Endothelial cell of umbilical vein (primary cell): ENCODE measurements around the gene GAP43. TPM values are rescaled to one million over a fixed set of nuclear protein-coding genes. Genes with fewer than 3 reads are reported as not detected.

Experiments
- BruUV-seq: library from RNA; stranded (reverse); fragments of 400-500 nt; replicated peaks from 2 replicates; lab custom pipeline; 2021; lab: Mats Ljungman, UMichigan
- CTCF ChIA-PET: fragments of 300-600, 350-600 bp; sonication (Branson Sonifier 250); formaldehyde crosslinking; loops from one replicate; lab custom pipeline; 2021; ENCODE audit warnings: antibody characterized with exemption, inconsistent platforms; lab: Charles Lee
- POLR2A ChIA-PET: fragments of 300-600, 350-600 bp; sonication (Branson Sonifier 250); formaldehyde crosslinking; loops from one replicate; lab custom pipeline; 2021; ENCODE audit warnings: antibody characterized with exemption, inconsistent platforms; lab: Charles Lee
- DNase-seq: peaks from one replicate; pipeline ENCODE4 v3.0.0-alpha.2; 2011; ENCODE audit warnings: low read depth, low spot score
- FAIRE-seq: peaks from 2 replicates; lab custom pipeline; 2011; peaks lifted over from hg19 to GRCh38; lab: Jason Lieb, UNC
- H2AFZ ChIP-seq: 2 replicates; pipeline ENCODE4 v1.6.0; 2012; ENCODE audit warnings: low read depth, low read length, control low read depth, inconsistent platforms
- H3K27ac ChIP-seq: 2 replicates; pipeline ENCODE4 v1.5.1; 2011; ENCODE audit warnings: low read depth, mild to moderate bottlenecking, control low read depth, low read length, moderate library complexity; ENCODE audit not compliant: insufficient read depth
- H3K27me3 ChIP-seq, 2 experiments: 2 replicates each; pipeline versions ENCODE4 v1.6.0 to v1.6.1; 2011; ENCODE audit warnings: low read length in 2 of 2, mixed read lengths in 1 of 2; ENCODE audit not compliant: control insufficient read depth in 2 of 2, insufficient read depth in 2 of 2
- H3K36me3 ChIP-seq, 2 experiments: 2 replicates in 1 of 2; 3 replicates in 1 of 2; pipeline ENCODE4 v1.5.1; 2011; ENCODE audit warnings: low read length in 2 of 2, mild to moderate bottlenecking in 1 of 2, moderate library complexity in 1 of 2; ENCODE audit not compliant: control insufficient read depth in 2 of 2, insufficient read depth in 2 of 2; ENCODE audit errors: extremely low read depth in 1 of 2
- H3K4me1 ChIP-seq: 3 replicates; pipeline ENCODE4 v1.5.1; 2011; ENCODE audit warnings: mild to moderate bottlenecking, low read length; ENCODE audit not compliant: control insufficient read depth, insufficient read depth; ENCODE audit errors: extremely low read depth
- H3K4me2 ChIP-seq: 2 replicates; pipeline ENCODE4 v1.6.1; 2011; ENCODE audit warnings: low read length, control low read depth, mixed read lengths; ENCODE audit not compliant: insufficient read depth
- H3K4me3 ChIP-seq, 3 experiments: fragments of 200-600 bp in 1 of 3; sonication (generic), shearing (Covaris generic) in 1 of 3; replicated peaks in 1 of 3; 2 replicates each; pipeline ENCODE4 v1.5.1; 2011 to 2016; ENCODE audit warnings: control low read depth in 3 of 3, low read length in 3 of 3, mild to moderate bottlenecking in 2 of 3, inconsistent platforms in 1 of 3, low read depth in 1 of 3, moderate library complexity in 1 of 3; ENCODE audit not compliant: insufficient read depth in 1 of 3
- H3K79me2 ChIP-seq: 2 replicates; pipeline ENCODE4 v1.6.0; 2012; ENCODE audit warnings: low read length, inconsistent platforms; ENCODE audit not compliant: control insufficient read depth, insufficient read depth
- H3K9ac ChIP-seq: replicated peaks from 2 replicates; pipeline ENCODE3; 2011; ENCODE audit warnings: low read length, control low read depth; ENCODE audit not compliant: insufficient read depth; ENCODE audit errors: extremely low read depth
- H3K9me1 ChIP-seq: replicated peaks from 3 replicates; pipeline ENCODE4 v1.6.0; 2011; ENCODE audit warnings: mild to moderate bottlenecking, low read length; ENCODE audit not compliant: control insufficient read depth, insufficient read depth; ENCODE audit errors: extremely low read depth
- H3K9me3 ChIP-seq: replicated peaks from 2 replicates; pipeline ENCODE4 v1.5.1; 2012; ENCODE audit warnings: low read length, inconsistent platforms; ENCODE audit not compliant: control insufficient read depth, insufficient read depth
- H4K20me1 ChIP-seq: replicated peaks from 2 replicates; pipeline ENCODE3; 2011; ENCODE audit warnings: mild to moderate bottlenecking, low read length; ENCODE audit not compliant: control insufficient read depth, insufficient read depth; ENCODE audit errors: extremely low read depth
- CTCF ChIP-seq, 2 donors: IDR thresholded peaks; 1 replicate in 1 of 2; 2 replicates in 1 of 2; pipeline ENCODE4 v1.5.1; 2011; ENCODE audit warnings: low read length in 2 of 2, mild to moderate bottlenecking in 2 of 2, moderate library complexity in 2 of 2, control low read depth in 1 of 2, inconsistent platforms in 1 of 2, low read depth in 1 of 2; ENCODE audit not compliant: insufficient read depth in 1 of 2; ENCODE audit errors: extremely low read depth in 1 of 2
- EZH2 ChIP-seq: IDR thresholded peaks from 2 replicates; pipeline ENCODE4 v1.6.1; 2012; ENCODE audit warnings: borderline replicate concordance, low read depth, mild to moderate bottlenecking, moderate library complexity, low read length, inconsistent platforms; ENCODE audit not compliant: severe bottlenecking
- FOS ChIP-seq: IDR thresholded peaks from 2 replicates; pipeline ENCODE4 v1.6.1; 2011; ENCODE audit warnings: mild to moderate bottlenecking, low read length, moderate library complexity, borderline replicate concordance; ENCODE audit not compliant: insufficient read depth
- GATA2 ChIP-seq: IDR thresholded peaks from 2 replicates; pipeline ENCODE4 v1.7.0; 2011; ENCODE audit warnings: low read depth, mild to moderate bottlenecking, moderate library complexity, mixed read lengths, low read length; ENCODE audit not compliant: insufficient read length, insufficient read depth
- JUN ChIP-seq: IDR thresholded peaks from 2 replicates; pipeline ENCODE4 v1.6.1; 2011; ENCODE audit warnings: borderline replicate concordance, low read depth; ENCODE audit not compliant: insufficient read length, insufficient read depth
- MAX ChIP-seq: IDR thresholded peaks from 2 replicates; pipeline ENCODE4 v1.6.1; 2011; ENCODE audit not compliant: insufficient read depth, insufficient read length
- MYC ChIP-seq: IDR thresholded peaks from one replicate; pipeline ENCODE4 v1.6.1; 2011; ENCODE audit warnings: mild to moderate bottlenecking, low read depth, low read length
- POLR2A ChIP-seq: IDR thresholded peaks from 2 replicates; pipeline ENCODE4 v1.6.1; 2012; ENCODE audit warnings: low read depth, mild to moderate bottlenecking, control low read depth, low read length
- POLR2AphosphoS5 ChIP-seq: IDR thresholded peaks from 2 replicates; pipeline ENCODE4 v1.6.1; 2012; ENCODE audit warnings: low read depth, mild to moderate bottlenecking, control low read depth, low read length, moderate library complexity; ENCODE audit not compliant: insufficient read depth
- dilution Hi-C: fragments of 300-500 bp; cut with MboI; formaldehyde crosslinking; loops from one replicate; pipeline ENCODE4 v1.15.0; 2019; ENCODE audit warnings: low sequenced_read_pairs; ENCODE audit not compliant: extremely low pct_ligation_motif_present
- intact Hi-C: fragments of 100-400 bp; cut with micrococcal nuclease; formaldehyde crosslinking; loops from one replicate; pipeline ENCODE4 v1.10.0; 2022
- polyA plus RNA-seq, 4 experiments: library from polyadenylated mRNA; depleted of rRNA in 3 of 4; stranded (reverse) in 3 of 4; unstranded in 1 of 4; fragments of >200 nt; gene quantifications; 2 replicates each; pipeline versions ENCODE4 v1.2.1 to v1.2.3, GENCODE V29; 2011 to 2012; ENCODE audit warnings: missing spikeins in 1 of 4
- total RNA-seq: library from RNA; stranded (reverse); gene quantifications from 2 replicates; pipeline ENCODE4 v1.2.3, GENCODE V29; 2021

Gene GAP43
- total and polyA plus RNA-seq, 2 donors (not counting 3 experiments of a cell fraction or from before 2014, with no cell fraction given) = 0.06 TPM; not detected in 1

DNA sequence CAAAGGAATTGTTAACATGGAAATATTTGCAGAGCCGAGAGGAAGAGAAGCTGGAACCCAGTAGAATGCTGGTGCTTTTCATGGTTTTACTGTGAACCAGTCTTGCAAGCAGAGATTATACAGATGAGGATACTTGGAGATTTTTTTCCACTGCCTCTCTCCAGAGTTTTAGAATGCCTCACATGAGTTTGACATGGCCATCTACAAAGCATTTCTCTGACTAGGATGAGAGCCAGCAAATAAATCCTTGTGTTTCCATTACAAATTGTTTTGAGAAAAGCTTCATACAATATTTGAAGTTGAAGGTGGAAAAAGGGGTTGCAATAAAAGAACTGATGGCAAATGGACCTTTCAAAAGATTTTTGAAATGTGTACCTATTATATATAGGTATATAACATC lies 45.0 kb upstream of the GAP43 start:
- H3K27ac ChIP-seq = no peak overlapping the region
- H3K4me3 ChIP-seq = no peak overlapping the region
- FAIRE-seq (no peak), DNase-seq (no peak)
- no peaks in the 10 kb centered on the region for H3K4me1 ChIP-seq
- H3K9me3 ChIP-seq = no peaks in the 10 kb centered on the region
- peaks cover 2% of the 10 kb centered on the region in 2 experiments for H3K27me3 ChIP-seq
- ChIA-PET CTCF (no interaction called here), POLR2A (no interaction called here)
- TF ChIP-seq MYC = no peak
- no peak for TF ChIP-seq CTCF (IDR thresholded peaks at IDR 0.05; ENCODE audit: extremely low read depth in 1 of 2, insufficient read depth in 1 of 2, low read depth in 1 of 2, low read length in 2 of 2)
- TF ChIP-seq EZH2 = no peak
- no peak for TF ChIP-seq MAX
- TF ChIP-seq POLR2A = no peak
- no peak for TF ChIP-seq FOS
- TF ChIP-seq POLR2AphosphoS5 = no peak
- no peak for TF ChIP-seq JUN
- TF ChIP-seq GATA2 = no peak
- H3K79me2 ChIP-seq = no peaks in the 10 kb centered on the region
- H3K9ac ChIP-seq = no peak overlapping the region
- no peaks in the 10 kb centered on the region for H4K20me1 ChIP-seq
- no peak overlapping the region for H2AFZ ChIP-seq
- H3K4me2 ChIP-seq = no peak overlapping the region
- H3K36me3 ChIP-seq = no peaks in the 10 kb centered on the region
- dilution Hi-C loops = no loop called here
- BruUV-seq = no TSS peak
- H3K9me1 ChIP-seq = no peaks in the 10 kb centered on the region
- intact Hi-C loops = no loop called here
